ENCODE results near the gene TMEM40. TPM values are rescaled to one million over a fixed set of nuclear protein-coding genes. Genes with fewer than 3 reads are reported as not detected.

The TMEM40 gene
- total RNA-seq, 1 donor = not detected

GRCh38 chr3:12741209-12741608 lies 17.9 kb downstream of the TMEM40 start:
- no peak for TF ChIP-seq CTCF (IDR thresholded peaks at IDR 0.05; ENCODE audit: insufficient read depth, low read length)
- no peak for DNase-seq (ENCODE audit: low read depth)
- no peak overlapping the region for H3K4me3 ChIP-seq (ENCODE audit: low read depth, low read length)

- DNase-seq (ENCODE audit: low read depth) = no peak
- TF ChIP-seq CTCF (IDR thresholded peaks at IDR 0.05; ENCODE audit: insufficient read depth, low read length) = no peak
- H3K4me3 ChIP-seq (ENCODE audit: low read depth, low read length) = no peak overlapping the region
Observed at GRCh38 chr3:12737833-12738232, 21.2 kb downstream of the TMEM40 start.

- TF ChIP-seq CTCF (IDR thresholded peaks at IDR 0.05; ENCODE audit: insufficient read depth, low read length) = no peak
- DNase-seq (ENCODE audit: low read depth) = no peak
- H3K4me3 ChIP-seq (ENCODE audit: low read depth, low read length) = no peak overlapping the region
Observed at GRCh38 chr3:12737319-12737718, 21.7 kb downstream of the TMEM40 start.

- TF ChIP-seq CTCF (IDR thresholded peaks at IDR 0.05; ENCODE audit: insufficient read depth, low read length) = no peak
- no peak overlapping the region for H3K4me3 ChIP-seq (ENCODE audit: low read depth, low read length)
- no peak for DNase-seq (ENCODE audit: low read depth)
Observed at GRCh38 chr3:12734960-12735359, 24.1 kb downstream of the TMEM40 start.

- DNase-seq (ENCODE audit: low read depth) = no peak
- TF ChIP-seq CTCF (IDR thresholded peaks at IDR 0.05; ENCODE audit: insufficient read depth, low read length) = no peak
- no peak overlapping the region for H3K4me3 ChIP-seq (ENCODE audit: low read depth, low read length)
Observed at GRCh38 chr3:12733566-12733965, 25.5 kb downstream of the TMEM40 start.

GRCh38 chr3:12730506-12731242 lies 28.4 kb downstream of the TMEM40 start:
- H3K4me3 ChIP-seq (ENCODE audit: low read depth, low read length) = no peak overlapping the region
- TF ChIP-seq CTCF (IDR thresholded peaks at IDR 0.05; ENCODE audit: insufficient read depth, low read length) = no peak
- DNase-seq (ENCODE audit: low read depth) = no peak

Data from fibroblast of the aortic adventitia (primary cell).